NCI-H526 (cell line): ENCODE data around the gene REC8.
"Not testable (repeated sequence)": the region's sequence is repeated elsewhere in the genome, so short reads cannot be mapped to it uniquely, and the experiment has no call there.

Experiments used
- DNase-seq, 2 experiments: peaks; one replicate each; lab custom pipeline; 2025; lab: John Stamatoyannopoulos, UW

The REC8 gene

GRCh38 chr14:24204163-24205146 is 32.6 kb downstream of the REC8 start:
- no peak for DNase-seq

GRCh38 chr14:24206260-24207103 is 34.6 kb downstream of the REC8 start:
- DNase-seq, result no peak

- DNase-seq, result no peak
These were observed 35.2 kb downstream of the REC8 start for GRCh38 chr14:24207104-24207551.

GRCh38 chr14:24207625-24208024 is 35.7 kb downstream of the REC8 start:
- no peak for DNase-seq

GRCh38 chr14:24211311-24211710 is 39.4 kb downstream of the REC8 start:
- no peak for DNase-seq

- peak; percentile 94 to 97 for DNase-seq
These were observed 41.3 kb downstream of the REC8 start, which contains the start of gene CHMP4A for GRCh38 chr14:24212924-24213865. Gene CHMP4A (minus strand): TSS chr14:24213488. CDS start chr14:24213439, 49 bp downstream.

GRCh38 chr14:24213866-24214662 is 42.2 kb downstream of the REC8 start:
- DNase-seq, result no peak

GRCh38 chr14:24215495-24216344 is 43.8 kb downstream of the REC8 start, which contains the start of gene MDP1:
Gene MDP1 (minus strand): TSS chr14:24216066. CDS start chr14:24215955, 111 bp downstream.
- DNase-seq, result peak; percentile 64 to 92

- no peak for DNase-seq
These were observed 44.4 kb downstream of the REC8 start for GRCh38 chr14:24216345-24216699.

- DNase-seq, result not testable (repeated sequence)
These were observed 45.0 kb downstream of the REC8 start for GRCh38 chr14:24216876-24217275.

GRCh38 chr14:24219080-24219479 is 47.2 kb downstream of the REC8 start:
- DNase-seq, result no peak

GRCh38 chr14:24219521-24219920 is 47.6 kb downstream of the REC8 start:
- no peak for DNase-seq

- not testable (repeated sequence) for DNase-seq
These were observed 51.1 kb downstream of the REC8 start for GRCh38 chr14:24222987-24223386.

- no peak for DNase-seq
These were observed 52.8 kb downstream of the REC8 start for GRCh38 chr14:24224618-24225071.

- no peak for DNase-seq
These were observed 54.6 kb downstream of the REC8 start for GRCh38 chr14:24226473-24226872.

GRCh38 chr14:24228902-24229301 is 57.0 kb downstream of the REC8 start:
- no peak for DNase-seq
